ENCODE measurements around the gene FBXO2.

FBXO2 gene

DNA sequence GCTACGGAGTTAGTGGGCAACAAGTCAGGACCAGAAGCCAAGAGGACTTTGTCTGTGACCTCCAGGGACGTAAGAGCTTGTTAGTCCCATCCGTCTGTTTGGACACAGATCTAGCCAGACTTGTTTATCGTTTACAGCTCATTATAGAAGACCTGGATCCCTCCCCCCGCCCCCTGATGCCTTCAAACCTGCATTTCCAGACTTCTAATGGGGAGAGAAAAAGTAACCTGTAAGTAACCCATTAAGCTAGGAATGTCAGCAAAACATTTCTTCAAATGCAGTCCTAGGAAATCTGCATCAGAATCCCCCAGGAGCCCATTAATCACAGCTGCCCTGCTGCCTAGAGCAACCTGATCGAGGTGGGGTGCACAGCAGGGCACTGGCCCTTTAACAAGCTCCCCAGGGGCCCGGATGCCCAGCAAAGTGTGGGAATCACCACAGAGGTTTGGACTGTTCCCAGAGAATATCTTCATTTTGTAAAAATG, 28.1 kb upstream of the FBXO2 start:
- DNase-seq (ENCODE audit: low read depth) = no peak

DNA sequence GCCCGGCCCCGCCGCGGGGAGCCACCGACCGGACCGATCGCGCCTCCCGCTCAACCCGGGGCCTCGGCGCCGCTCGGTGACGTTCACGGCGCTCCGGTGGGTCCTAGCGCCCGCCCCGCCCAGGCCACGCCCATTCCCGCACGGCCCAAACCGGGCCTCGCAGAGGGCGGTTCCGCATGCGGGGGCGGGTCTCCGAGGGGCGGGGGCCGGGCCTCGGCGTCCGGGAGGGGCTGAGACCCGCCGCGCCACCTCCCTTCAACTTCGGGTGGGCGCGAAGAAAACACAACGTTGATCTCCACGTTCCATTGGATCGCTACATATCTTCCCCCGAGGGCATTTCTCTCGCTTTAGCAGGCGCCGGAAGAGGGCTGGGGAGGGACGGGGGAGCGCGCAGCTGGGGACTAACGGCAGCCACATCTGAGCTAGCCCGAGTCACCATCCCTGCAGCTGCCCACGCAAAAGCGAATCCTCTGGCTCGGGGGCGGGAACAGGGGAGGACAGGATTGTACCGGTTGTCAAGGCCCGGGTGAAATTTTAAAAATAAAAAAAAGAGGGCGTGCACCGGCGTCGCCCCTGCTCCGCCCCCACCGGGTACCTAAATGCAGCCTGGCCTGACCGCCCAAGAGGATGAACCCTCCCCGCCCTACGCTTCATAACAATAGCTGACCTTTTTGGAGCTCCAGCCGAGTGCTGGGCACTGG, 27.0 kb upstream of the FBXO2 start, which contains the start of gene MAD2L2:
Gene MAD2L2, minus strand, starts transcription at position 78 of the 701 bp plus-strand sequence. CDS start 547 bp downstream, outside the sequence.
- peak; percentile 64 for DNase-seq (ENCODE audit: low read depth)

DNA sequence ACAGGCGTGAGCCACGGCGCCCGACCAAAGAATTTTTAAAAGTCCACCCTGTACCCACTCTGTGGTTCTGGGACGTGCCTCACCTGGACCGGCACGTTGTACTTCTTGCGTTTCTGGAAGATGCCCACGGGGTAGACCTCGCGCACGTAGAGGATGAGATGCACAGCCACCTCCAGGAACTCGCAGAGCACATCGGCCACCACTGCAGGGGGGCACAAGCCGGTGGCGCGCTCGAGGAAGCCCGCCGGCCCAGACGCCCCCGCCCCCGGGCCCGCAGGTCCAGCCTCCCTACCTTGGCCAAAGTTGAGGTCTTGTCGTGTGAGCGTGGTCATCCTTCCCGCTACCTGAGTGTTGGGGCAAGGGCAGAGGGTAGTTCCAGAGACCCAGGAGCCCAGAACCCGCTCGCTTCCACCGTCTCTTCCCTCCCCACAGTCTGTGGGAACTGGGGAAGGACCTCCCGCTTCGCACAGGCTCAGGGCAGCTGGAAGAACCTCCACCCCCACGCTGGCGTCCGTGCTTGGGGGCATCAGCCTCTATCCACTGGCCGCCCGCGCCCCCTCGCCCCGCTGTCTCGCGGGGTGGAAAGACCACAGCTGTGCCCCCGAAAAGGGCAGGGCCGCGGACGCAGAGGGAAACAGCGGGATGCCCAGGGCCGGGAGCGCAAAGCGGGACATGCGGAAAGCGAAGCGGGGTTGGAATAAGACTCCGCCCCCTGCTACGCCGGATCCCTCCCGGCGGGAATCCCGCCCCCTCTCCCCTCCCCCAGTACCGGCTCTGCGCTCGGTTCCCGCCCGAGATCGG, 26.2 kb upstream of the FBXO2 start:
- peak; percentile 36 for DNase-seq (ENCODE audit: low read depth)

GRCh38 chr1:11678442-11678841, 24.2 kb upstream of the FBXO2 start:
- no peak for DNase-seq (ENCODE audit: low read depth)

DNA sequence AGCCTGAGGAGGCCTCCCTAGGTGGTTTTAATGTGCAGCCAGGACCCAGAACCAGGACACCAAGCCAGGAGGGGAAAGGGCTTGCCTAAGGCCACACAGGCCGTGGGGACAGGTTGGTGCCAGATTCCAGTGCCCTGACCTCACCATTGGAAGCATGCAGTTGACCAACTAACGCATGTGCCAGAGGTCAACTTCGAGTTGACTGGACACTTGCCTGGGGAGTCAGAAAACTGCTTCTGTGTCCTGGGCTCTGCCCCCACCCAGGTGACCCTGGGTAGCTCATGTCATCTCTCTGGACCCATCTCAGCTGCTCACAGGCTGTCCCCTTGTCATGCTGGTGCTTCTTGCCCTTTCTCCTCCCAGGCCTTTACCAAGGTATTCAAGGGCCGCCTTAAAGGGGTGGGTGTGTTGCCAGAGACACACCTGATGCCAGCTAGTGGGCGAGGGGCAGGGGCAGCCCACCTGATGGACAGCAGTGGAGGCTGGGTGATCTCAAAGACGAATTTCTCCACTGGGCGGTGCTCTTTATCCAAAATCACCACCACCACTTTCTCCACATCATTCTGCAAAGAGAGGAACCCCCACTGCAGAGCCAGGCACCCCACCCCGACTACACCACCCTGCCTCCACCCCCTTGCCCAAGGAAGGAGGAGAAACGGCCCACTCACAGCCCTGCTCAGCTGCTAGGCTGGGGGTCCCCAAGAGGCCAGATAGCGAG, 22.3 kb upstream of the FBXO2 start:
- no peak for DNase-seq (ENCODE audit: low read depth)

DNA sequence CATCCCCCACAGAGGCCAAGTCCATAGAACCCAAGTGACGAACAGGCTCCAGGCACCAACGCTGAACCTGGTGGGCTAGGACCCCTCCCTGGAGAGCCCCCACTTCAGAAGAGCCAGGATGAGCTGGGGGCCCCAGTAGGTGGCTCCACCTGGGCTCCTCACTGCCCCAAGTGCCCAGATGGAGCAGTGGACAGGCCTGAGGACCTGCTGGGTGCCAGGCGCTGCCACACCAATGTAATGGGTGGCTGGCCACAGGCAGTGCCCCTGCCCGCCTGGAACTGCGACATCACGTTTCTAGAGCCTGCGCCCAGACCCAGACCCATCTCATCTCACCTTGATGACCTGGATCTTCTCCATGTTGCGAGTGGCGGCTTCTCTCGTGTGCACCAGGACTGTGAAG, 21.1 kb upstream of the FBXO2 start:
- DNase-seq (ENCODE audit: low read depth) = no peak

GRCh38 chr1:11674488-11674887, 20.3 kb upstream of the FBXO2 start:
- no peak for DNase-seq (ENCODE audit: low read depth)

- DNase-seq (ENCODE audit: low read depth) = no peak
Measured at GRCh38 chr1:11673089-11673769, 19.0 kb upstream of the FBXO2 start.

DNA sequence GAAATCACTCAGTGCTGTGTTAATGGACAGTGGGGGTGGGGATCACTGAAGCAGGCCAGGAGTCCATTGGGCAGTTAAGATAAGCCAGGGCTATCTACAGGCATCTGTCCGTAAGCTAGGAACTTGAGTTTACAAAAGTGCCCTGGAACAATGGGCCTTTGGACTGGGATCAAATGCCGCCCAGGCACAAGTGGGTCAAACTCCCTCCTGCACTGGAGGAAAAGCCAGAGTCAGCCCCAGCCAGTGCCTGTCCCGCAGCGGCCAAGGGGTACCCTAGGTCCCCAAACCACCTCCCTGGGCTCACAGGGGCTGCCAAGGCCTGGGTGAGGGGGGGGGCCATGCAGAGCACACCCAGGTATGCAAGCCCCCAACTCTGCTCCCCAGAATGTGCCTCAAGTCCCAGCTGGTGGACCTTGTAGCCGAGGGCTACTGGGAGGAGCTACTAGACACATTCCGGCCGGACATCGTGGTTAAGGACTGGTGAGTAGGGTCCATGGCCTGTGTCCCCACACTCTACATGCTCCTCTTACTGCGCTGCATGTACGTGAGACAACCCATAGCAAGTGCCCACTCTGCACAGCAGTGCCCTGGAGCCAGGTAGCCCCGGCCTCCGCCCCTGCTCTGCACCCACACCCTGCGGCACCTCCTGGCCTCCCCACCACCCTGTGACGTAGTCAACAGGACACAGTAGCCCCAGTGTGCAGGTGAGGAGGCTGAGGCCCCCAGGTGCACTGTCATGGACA, 17.5 kb upstream of the FBXO2 start:
- DNase-seq (ENCODE audit: low read depth) = no peak

DNA sequence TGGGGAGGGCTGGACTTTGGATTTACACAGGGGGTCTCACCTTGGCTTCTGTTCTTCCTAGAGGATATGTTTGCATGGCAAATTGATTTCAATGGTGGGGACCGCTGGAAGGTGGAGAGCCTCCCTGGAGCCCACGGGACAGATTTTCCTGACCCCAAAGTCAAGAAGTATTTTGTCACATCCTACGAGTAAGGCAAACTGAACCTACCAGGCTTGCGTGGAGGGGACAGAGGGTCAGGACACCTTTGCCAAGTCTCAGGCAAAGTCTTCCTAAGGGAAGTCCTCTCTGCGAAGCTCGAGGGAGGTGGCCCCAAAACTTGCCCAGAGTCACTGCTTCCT, 16.9 kb upstream of the FBXO2 start:
- DNase-seq (ENCODE audit: low read depth) = no peak

GRCh38 chr1:11670747-11671146, 16.5 kb upstream of the FBXO2 start:
- no peak for DNase-seq (ENCODE audit: low read depth)

GRCh38 chr1:11668516-11668915, 14.3 kb upstream of the FBXO2 start:
- DNase-seq (ENCODE audit: low read depth) = no peak

DNA sequence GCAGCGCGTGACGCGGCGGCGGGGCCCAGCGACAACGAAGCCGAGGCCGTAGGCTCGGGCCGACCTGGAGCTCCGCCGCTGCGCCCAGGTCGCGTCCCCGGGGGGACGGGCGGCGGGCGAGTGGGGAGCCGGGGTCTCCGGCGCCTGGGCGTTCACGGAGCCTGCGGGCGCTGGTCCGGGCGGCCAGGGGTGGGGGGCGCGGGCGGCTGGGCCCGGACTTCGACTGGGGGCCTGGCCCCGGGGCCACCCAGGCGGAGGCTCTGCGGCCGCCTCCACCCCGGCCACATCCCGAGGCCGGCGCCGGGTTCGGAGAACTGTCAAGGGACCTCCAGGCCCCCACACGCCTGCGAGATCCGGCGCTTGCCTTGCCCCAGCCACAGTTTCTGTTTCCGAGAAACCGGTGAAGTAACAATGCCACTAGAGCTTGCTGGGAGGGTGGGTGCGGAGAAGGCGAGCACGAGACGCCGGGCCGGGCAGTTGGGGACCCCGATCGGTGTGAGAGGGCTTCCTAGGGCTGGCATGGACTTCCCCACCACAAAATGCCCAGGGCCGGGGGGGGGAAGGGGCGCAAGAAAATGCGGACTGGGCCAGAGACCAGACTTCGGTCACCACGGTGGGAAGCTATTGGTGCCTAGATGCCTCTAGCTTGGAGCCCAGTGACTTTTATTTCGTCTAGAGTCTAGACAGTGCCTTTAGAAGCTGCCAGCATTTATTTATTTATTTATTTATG, 10.3 kb upstream of the FBXO2 start:
- no peak for DNase-seq (ENCODE audit: low read depth)

DNA sequence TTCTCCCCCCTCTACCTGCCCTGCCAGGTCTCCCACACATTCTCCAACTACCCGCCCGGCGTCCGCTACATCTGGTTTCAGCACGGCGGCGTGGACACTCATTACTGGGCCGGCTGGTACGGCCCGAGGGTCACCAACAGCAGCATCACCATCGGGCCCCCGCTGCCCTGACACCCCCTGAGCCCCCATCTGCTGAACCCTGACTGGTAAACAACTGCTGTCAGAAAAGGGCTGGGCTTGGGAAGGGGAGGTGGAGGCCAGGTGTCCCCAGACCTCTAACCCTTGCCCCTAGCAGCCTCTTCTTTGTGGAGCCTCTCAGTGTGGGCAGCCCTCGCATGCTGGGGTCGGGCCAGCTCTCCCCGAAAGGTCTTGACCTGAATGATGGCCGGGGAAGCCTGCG, 6.9 kb upstream of the FBXO2 start:
- no peak for DNase-seq (ENCODE audit: low read depth)

GRCh38 chr1:11659748-11660147, 5.5 kb upstream of the FBXO2 start:
- no peak for DNase-seq (ENCODE audit: low read depth)

DNA sequence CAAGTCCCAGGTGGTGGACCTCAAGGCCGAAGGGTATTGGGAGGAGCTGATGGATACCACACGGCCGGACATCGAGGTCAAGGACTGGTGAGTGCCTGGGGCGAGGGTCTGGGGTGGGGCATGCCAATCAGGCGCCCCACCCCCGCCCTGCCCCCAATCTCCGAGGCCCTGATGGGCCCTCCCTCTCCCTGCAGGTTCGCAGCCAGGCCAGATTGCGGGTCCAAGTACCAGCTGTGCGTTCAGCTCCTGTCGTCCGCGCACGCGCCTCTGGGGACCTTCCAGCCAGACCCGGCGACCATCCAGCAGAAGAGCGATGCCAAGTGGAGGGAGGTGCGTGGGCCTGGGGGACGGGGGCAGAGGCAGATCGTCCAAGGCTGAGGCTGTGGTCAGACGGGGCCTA, 4.3 kb upstream of the FBXO2 start:
- DNase-seq (ENCODE audit: low read depth) = no peak

GRCh38 chr1:11657654-11658053, 3.4 kb upstream of the FBXO2 start:
- DNase-seq (ENCODE audit: low read depth) = no peak

- DNase-seq (ENCODE audit: low read depth) = no peak
Measured at GRCh38 chr1:11654939-11655808, 945 bp upstream of the FBXO2 start.

DNA sequence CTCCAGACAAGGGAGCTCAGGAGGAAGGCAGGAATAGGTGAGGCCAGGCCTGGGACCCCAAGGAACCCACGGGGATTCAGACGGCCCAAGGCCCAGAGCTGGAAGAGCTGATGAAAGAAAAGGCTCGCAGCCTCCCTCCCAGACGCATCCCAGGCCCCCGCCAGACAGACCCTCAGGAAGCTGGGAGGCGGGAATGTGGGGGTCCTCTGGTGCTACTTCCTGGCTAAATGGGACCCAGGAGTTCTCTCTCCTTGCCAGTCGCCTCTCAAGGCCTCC, 430 bp downstream of the FBXO2 start:
- DNase-seq (ENCODE audit: low read depth) = no peak

Measured in CMK (cell line).